Measurements from ENCODE around the gene TNIK. TPM values are rescaled to one million over a fixed set of nuclear protein-coding genes. Genes with fewer than 3 reads are reported as not detected.

The TNIK gene
- polyA plus RNA-seq, 1 donor = 32.3 TPM

DNA sequence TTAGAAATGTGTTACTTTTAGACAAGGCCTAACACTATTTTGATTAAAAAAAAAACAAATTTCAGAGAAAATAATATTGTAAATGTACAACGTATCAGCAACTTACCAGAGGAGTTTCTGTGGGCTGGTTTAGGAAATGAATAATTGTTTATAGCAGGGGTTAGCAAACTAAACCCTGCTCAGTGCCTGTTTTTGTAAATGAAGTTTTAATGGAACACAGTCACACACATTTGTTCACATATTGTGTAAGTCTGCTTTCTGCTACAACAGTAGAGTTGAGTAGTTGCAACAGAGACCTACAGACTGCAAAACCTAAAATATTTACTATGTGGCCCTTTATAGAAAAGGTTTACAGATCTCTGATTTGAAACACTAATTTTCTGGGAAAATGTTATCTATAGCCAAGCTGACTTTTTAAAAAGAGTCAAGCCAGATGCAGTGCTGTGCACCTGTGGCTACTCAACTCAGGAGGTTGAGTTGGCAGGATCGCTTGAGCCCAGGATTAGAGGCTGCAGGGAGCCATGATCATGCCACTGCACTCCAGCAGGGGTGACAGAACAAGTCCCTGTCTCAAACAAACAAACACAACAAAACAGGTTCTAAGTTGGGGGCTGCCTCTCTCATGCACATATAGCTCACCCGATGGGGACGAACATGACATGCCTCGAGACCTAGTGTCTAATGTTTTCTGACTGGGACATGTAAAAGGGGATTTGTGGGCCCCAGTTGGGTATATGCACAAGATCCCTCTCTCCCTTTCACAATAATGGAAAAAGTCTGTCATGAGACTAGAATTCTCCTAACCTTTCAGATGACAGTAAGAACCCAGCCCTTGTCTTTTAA is 182.5 kb downstream of the TNIK start:
- H3K9me3 ChIP-seq (ENCODE audit: control insufficient read depth, low read depth, low read length) = no peaks in the 10 kb centered on the region
- WGBS (ENCODE audit: insufficient coverage, low lambda C conversion rate) = no CpG with 5 or more reads among the region's 5 CpGs
- H3K27ac ChIP-seq (ENCODE audit: low read length) = no peak overlapping the region
- DNase-seq = no peak
- H3K4me1 ChIP-seq (ENCODE audit: control insufficient read depth, insufficient read depth, low read length) = no peaks in the 10 kb centered on the region
- no peak overlapping the region for H3K4me3 ChIP-seq (ENCODE audit: low read length)
- H3K27me3 ChIP-seq (ENCODE audit: control insufficient read depth, insufficient read depth, low read length) = no peaks in the 10 kb centered on the region
- no peaks in the 10 kb centered on the region for H3K36me3 ChIP-seq (ENCODE audit: control insufficient read depth, insufficient read depth, low read length)

DNA sequence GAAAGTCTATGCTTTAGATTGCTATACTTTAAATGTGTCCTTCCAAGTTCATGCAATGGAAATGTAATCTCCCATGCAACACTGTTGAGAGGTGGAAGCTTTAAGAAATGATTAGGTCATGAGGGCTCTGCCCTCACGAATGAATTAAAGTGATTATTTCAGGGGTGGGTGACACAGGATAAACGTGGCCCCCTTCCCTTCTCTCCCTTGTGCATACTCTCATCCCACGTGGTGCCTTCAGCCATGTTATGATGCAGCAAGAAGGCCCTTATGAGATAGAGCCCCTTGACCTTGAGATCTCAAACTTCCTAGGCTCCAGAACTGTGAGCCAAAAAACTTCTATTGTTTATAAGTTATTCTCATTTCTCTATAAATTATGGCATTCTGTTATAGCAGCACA is 183.3 kb downstream of the TNIK start:
- no peak overlapping the region for H3K4me3 ChIP-seq (ENCODE audit: low read length)
- peaks cover 3% of the 10 kb centered on the region for H3K9me3 ChIP-seq (ENCODE audit: control insufficient read depth, low read depth, low read length)
- H3K27me3 ChIP-seq (ENCODE audit: control insufficient read depth, insufficient read depth, low read length) = no peaks in the 10 kb centered on the region
- WGBS (ENCODE audit: insufficient coverage, low lambda C conversion rate) = no CpG with 5 or more reads among the region's 3 CpGs
- no peaks in the 10 kb centered on the region for H3K36me3 ChIP-seq (ENCODE audit: control insufficient read depth, insufficient read depth, low read length)
- no peaks in the 10 kb centered on the region for H3K4me1 ChIP-seq (ENCODE audit: control insufficient read depth, insufficient read depth, low read length)
- no peak overlapping the region for H3K27ac ChIP-seq (ENCODE audit: low read length)
- DNase-seq = no peak

DNA sequence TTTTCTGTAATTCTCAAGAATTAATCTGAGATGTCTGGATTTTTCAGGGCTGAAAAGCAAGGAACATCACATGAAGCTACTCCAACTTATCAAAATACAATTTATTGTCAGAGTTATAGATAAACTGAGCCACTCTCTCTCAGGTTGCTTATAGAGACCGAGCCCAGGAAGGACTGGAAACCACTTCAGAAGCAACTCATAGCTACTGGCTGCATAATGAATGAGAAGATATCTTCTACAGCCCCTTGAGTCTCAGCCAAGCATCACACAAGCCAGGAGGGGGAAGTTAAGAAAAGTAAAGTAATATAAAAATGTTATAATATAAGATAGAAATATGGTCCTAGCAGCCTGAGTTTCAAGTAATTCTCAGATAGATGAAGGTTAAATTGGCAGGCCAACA is 186.0 kb downstream of the TNIK start:
- H3K9me3 ChIP-seq (ENCODE audit: control insufficient read depth, low read depth, low read length) = peaks cover 3% of the 10 kb centered on the region
- no peaks in the 10 kb centered on the region for H3K4me1 ChIP-seq (ENCODE audit: control insufficient read depth, insufficient read depth, low read length)
- no peak overlapping the region for H3K4me3 ChIP-seq (ENCODE audit: low read length)
- DNase-seq = no peak
- no peak overlapping the region for H3K27ac ChIP-seq (ENCODE audit: low read length)
- WGBS (ENCODE audit: insufficient coverage, low lambda C conversion rate) = no CpG with 5 or more reads among the region's 1 CpG
- no peaks in the 10 kb centered on the region for H3K36me3 ChIP-seq (ENCODE audit: control insufficient read depth, insufficient read depth, low read length)
- H3K27me3 ChIP-seq (ENCODE audit: control insufficient read depth, insufficient read depth, low read length) = no peaks in the 10 kb centered on the region

DNA sequence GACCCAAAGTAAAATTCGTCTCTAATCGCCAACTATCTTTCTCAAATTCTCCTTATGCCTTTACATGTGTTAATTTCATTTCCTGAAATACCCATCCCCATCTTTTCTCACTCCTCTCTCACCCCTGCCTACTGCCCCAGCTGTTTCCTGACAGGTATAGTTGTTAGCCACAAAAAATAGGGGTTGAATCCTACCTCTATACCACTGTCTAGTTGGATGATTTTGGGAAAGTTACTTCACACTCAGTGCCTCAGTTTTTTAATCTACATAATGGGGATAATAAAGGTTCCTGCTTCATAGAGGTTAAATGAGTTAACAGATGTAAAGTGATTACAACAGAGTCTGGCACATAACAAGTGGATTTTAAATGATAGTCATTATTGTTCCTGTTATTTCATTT is 189.7 kb downstream of the TNIK start:
- Histone ChIP-seq H3K4me3 (ENCODE audit: low read length) (no peak overlapping the region), H3K27me3 (ENCODE audit: control insufficient read depth, insufficient read depth, low read length) (no peaks in the 10 kb centered on the region), H3K9me3 (ENCODE audit: control insufficient read depth, low read depth, low read length) (peaks cover 3% of the 10 kb centered on the region), H3K4me1 (ENCODE audit: control insufficient read depth, insufficient read depth, low read length) (peaks cover 5% of the 10 kb centered on the region), H3K36me3 (ENCODE audit: control insufficient read depth, insufficient read depth, low read length) (no peaks in the 10 kb centered on the region), H3K27ac (ENCODE audit: low read length) (no peak overlapping the region)
- no peak for DNase-seq
- WGBS (ENCODE audit: insufficient coverage, low lambda C conversion rate) = 100% methylated on average over 2 of the region's 2 CpGs

DNA sequence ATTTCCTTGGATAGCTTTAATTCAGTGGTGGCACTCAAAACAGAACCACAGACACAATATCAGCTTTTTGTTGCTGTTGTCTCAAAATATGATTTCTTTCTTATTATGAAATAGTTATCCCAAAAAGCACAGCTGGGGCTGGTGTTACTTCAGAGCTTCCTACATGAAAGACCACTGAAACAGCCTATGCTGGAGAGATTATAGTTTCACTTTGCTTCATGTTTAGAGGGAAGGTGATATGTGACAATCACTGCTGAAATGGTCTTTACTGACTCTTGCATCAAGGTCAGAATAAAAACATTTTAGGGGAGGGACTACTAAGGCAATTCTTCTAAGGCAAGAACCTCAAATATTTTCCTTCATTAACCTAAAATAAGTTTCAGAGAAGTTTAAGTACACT is 190.7 kb downstream of the TNIK start:
- H3K4me3 ChIP-seq (ENCODE audit: low read length) = no peak overlapping the region
- DNase-seq = no peak
- peaks cover 5% of the 10 kb centered on the region for H3K4me1 ChIP-seq (ENCODE audit: control insufficient read depth, insufficient read depth, low read length)

DNA sequence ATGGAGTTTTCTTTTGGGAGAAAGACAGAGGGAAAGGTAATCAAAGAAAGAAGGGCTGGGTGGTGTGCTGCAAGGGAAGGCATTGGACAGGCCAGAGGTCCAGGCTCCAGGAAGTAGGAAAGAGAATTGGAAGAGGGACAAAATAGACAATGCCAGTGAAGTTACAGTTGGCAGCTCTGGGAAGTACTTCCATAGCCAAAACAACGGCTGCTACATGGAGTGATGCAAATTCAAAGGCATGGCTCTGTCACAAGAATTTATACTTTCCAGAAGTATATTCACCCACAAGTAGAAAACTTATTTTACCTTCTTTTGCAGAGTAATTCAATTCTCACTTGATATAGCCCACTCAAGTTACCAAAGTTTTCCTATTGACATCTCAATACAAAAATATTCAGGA is 191.5 kb downstream of the TNIK start:
- no peak for DNase-seq
- Histone ChIP-seq H3K27ac (ENCODE audit: low read length) (no peak overlapping the region), H3K27me3 (ENCODE audit: control insufficient read depth, insufficient read depth, low read length) (no peaks in the 10 kb centered on the region), H3K9me3 (ENCODE audit: control insufficient read depth, low read depth, low read length) (peaks cover 3% of the 10 kb centered on the region), H3K36me3 (ENCODE audit: control insufficient read depth, insufficient read depth, low read length) (no peaks in the 10 kb centered on the region), H3K4me1 (ENCODE audit: control insufficient read depth, insufficient read depth, low read length) (peaks cover 5% of the 10 kb centered on the region), H3K4me3 (ENCODE audit: low read length) (no peak overlapping the region)
- no CpG with 5 or more reads among the region's 1 CpG for WGBS (ENCODE audit: insufficient coverage, low lambda C conversion rate)

More for the DNA sequence above, 190.7 kb downstream of the TNIK start:
- Histone ChIP-seq H3K36me3 (ENCODE audit: control insufficient read depth, insufficient read depth, low read length) (no peaks in the 10 kb centered on the region), H3K27ac (ENCODE audit: low read length) (no peak overlapping the region), H3K9me3 (ENCODE audit: control insufficient read depth, low read depth, low read length) (peaks cover 3% of the 10 kb centered on the region), H3K27me3 (ENCODE audit: control insufficient read depth, insufficient read depth, low read length) (no peaks in the 10 kb centered on the region)

DNA sequence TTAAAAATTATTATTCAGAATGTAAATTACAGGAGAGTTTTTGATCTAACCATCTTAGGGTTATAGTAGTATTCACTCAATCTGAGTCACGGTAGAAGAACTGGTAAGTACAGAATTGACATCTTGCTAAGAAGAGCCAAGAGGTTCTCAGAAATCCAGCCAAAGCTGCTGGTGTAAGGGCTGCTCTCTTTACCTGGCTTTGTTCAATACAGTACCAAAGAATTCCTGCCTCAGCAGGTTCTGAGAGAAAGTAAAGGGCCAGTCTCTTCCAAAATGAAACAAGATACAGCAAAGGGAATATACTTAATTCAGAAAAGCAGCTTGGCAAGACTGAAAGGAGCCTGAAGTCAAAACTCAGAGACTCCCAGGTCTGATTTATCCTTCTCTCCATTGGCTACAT is 193.1 kb downstream of the TNIK start:
- WGBS (ENCODE audit: insufficient coverage, low lambda C conversion rate) = no CpG with 5 or more reads among the region's 1 CpG
- no peaks in the 10 kb centered on the region for H3K9me3 ChIP-seq (ENCODE audit: control insufficient read depth, low read depth, low read length)
- DNase-seq = no peak
- H3K4me1 ChIP-seq (ENCODE audit: control insufficient read depth, insufficient read depth, low read length) = peaks cover 5% of the 10 kb centered on the region
- no peaks in the 10 kb centered on the region for H3K27me3 ChIP-seq (ENCODE audit: control insufficient read depth, insufficient read depth, low read length)
- H3K27ac ChIP-seq (ENCODE audit: low read length) = no peak overlapping the region
- no peaks in the 10 kb centered on the region for H3K36me3 ChIP-seq (ENCODE audit: control insufficient read depth, insufficient read depth, low read length)
- no peak overlapping the region for H3K4me3 ChIP-seq (ENCODE audit: low read length)

DNA sequence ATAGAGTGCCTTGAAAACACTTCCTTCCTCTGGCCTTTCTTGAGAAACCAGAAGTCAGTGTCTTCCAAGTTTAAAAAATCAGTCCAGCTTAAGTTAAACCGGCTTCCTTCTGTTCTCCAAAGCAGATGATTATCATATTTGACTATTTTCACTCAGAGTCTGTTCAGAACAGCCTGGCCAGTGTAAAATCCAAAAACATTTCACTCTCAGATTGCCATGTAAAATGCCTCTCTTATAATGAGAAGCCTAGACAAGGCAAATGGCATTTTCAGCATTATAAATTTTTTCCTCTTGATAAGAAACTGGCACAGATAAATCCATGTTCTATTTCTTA is 193.5 kb downstream of the TNIK start:
- Histone ChIP-seq H3K27ac (ENCODE audit: low read length) (no peak overlapping the region), H3K4me3 (ENCODE audit: low read length) (no peak overlapping the region), H3K27me3 (ENCODE audit: control insufficient read depth, insufficient read depth, low read length) (no peaks in the 10 kb centered on the region), H3K36me3 (ENCODE audit: control insufficient read depth, insufficient read depth, low read length) (no peaks in the 10 kb centered on the region), H3K4me1 (ENCODE audit: control insufficient read depth, insufficient read depth, low read length) (peaks cover 5% of the 10 kb centered on the region), H3K9me3 (ENCODE audit: control insufficient read depth, low read depth, low read length) (no peaks in the 10 kb centered on the region)
- no peak for DNase-seq
- WGBS (ENCODE audit: insufficient coverage, low lambda C conversion rate) = no CpG with 5 or more reads among the region's 1 CpG

DNA sequence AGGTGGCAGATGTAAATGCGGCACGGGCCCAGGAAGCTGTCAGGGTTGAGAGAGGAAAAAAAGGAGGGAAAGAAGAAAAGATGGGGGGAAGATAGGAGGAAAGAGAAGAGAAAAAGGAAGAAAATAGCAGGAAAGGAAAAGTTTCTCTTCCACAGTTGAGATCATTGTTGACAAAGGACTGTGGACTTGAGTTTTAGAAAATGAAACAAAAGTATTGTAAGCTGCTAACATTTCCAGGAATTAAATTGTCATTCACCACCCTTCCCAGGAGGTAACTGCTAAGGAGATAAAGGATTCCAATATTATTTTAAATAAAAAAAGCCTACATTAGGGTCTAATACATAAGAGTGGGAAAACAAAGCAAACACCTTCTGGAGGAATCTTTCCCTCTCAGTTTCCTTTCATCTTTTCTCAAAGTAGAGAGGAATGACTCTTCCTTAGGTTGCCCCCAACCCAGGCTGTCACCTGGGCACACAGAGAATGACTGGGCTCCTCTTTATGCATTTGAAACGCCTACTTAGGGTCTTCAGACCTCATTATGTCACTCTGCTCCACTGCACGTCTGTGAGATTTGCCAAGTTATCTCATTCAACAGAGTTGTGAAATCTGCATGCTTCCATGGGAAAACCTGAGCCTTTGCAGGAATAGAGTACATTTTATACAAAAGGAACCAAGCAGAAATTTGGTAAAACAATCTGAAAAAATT is 194.0 kb downstream of the TNIK start:
- H3K27ac ChIP-seq (ENCODE audit: low read length) = no peak overlapping the region
- no peaks in the 10 kb centered on the region for H3K9me3 ChIP-seq (ENCODE audit: control insufficient read depth, low read depth, low read length)
- 89% methylated on average over 2 of the region's 4 CpGs for WGBS (ENCODE audit: insufficient coverage, low lambda C conversion rate)
- H3K36me3 ChIP-seq (ENCODE audit: control insufficient read depth, insufficient read depth, low read length) = no peaks in the 10 kb centered on the region
- peaks cover 5% of the 10 kb centered on the region for H3K4me1 ChIP-seq (ENCODE audit: control insufficient read depth, insufficient read depth, low read length)
- peak in 1 of 2 donors; percentile 31 for DNase-seq
- H3K4me3 ChIP-seq (ENCODE audit: low read length) = no peak overlapping the region
- H3K27me3 ChIP-seq (ENCODE audit: control insufficient read depth, insufficient read depth, low read length) = no peaks in the 10 kb centered on the region

DNA sequence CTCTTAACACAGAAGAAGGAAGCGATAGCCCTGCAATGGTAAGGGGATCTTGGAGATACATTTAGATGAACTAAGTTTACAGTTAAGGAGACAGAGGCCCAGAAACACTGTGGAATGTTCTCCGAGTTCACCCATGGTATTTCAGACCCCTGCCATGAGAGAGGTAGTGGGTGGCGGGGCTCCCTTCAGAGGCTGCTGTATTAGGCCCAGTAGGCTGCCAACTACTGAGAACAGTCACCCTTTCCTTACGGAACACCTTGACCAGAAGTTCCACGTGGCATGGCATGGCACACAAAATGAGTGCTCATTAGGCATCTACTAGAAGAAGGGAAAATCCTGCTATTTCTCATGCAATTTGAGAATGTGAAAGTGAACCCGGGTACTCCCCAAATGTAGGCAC is 195.4 kb downstream of the TNIK start:
- no peaks in the 10 kb centered on the region for H3K27me3 ChIP-seq (ENCODE audit: control insufficient read depth, insufficient read depth, low read length)
- H3K4me1 ChIP-seq (ENCODE audit: control insufficient read depth, insufficient read depth, low read length) = peaks cover 5% of the 10 kb centered on the region
- no CpG with 5 or more reads among the region's 6 CpGs for WGBS (ENCODE audit: insufficient coverage, low lambda C conversion rate)
- H3K9me3 ChIP-seq (ENCODE audit: control insufficient read depth, low read depth, low read length) = no peaks in the 10 kb centered on the region
- H3K36me3 ChIP-seq (ENCODE audit: control insufficient read depth, insufficient read depth, low read length) = no peaks in the 10 kb centered on the region
- H3K4me3 ChIP-seq (ENCODE audit: low read length) = no peak overlapping the region
- no peak for DNase-seq
- H3K27ac ChIP-seq (ENCODE audit: low read length) = no peak overlapping the region

DNA sequence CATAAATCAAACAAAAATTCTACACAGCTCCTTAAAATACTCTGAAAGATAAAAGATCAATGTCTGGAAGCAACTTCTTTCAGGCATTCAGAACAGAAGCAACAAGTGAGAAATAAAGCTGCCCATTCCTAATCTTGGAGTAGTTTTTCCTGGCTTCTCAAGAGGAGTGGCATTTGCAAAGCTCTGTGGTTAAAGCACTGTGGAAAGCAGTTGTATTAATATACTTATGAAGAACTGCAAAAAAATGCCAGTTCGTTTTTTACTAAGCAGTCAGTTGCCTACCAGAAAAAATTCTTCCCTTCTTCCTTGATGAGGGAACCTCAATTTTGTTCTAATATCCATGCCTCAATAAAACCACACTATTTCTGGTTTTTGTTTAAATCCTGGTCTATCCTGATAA is 197.8 kb downstream of the TNIK start:
- no peak overlapping the region for H3K27ac ChIP-seq (ENCODE audit: low read length)
- H3K36me3 ChIP-seq (ENCODE audit: control insufficient read depth, insufficient read depth, low read length) = no peaks in the 10 kb centered on the region
- no peak overlapping the region for H3K4me3 ChIP-seq (ENCODE audit: low read length)
- peaks cover 5% of the 10 kb centered on the region for H3K4me1 ChIP-seq (ENCODE audit: control insufficient read depth, insufficient read depth, low read length)
- H3K27me3 ChIP-seq (ENCODE audit: control insufficient read depth, insufficient read depth, low read length) = no peaks in the 10 kb centered on the region
- no peaks in the 10 kb centered on the region for H3K9me3 ChIP-seq (ENCODE audit: control insufficient read depth, low read depth, low read length)
- WGBS (ENCODE audit: insufficient coverage, low lambda C conversion rate) = no CpG with 5 or more reads among the region's 1 CpG
- no peak for DNase-seq

All from large intestine (tissue), 3 donors.